ENCODE results near the gene CHD5.

- no peak for TF ChIP-seq EZH2 (IDR thresholded peaks at IDR 0.05; ENCODE audit: low read length)
- TF ChIP-seq, protein P1, sequence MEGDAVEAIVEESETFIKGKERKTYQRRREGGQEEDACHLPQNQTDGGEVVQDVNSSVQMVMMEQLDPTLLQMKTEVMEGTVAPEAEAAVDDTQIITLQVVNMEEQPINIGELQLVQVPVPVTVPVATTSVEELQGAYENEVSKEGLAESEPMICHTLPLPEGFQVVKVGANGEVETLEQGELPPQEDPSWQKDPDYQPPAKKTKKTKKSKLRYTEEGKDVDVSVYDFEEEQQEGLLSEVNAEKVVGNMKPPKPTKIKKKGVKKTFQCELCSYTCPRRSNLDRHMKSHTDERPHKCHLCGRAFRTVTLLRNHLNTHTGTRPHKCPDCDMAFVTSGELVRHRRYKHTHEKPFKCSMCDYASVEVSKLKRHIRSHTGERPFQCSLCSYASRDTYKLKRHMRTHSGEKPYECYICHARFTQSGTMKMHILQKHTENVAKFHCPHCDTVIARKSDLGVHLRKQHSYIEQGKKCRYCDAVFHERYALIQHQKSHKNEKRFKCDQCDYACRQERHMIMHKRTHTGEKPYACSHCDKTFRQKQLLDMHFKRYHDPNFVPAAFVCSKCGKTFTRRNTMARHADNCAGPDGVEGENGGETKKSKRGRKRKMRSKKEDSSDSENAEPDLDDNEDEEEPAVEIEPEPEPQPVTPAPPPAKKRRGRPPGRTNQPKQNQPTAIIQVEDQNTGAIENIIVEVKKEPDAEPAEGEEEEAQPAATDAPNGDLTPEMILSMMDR (optimal IDR thresholded peaks at IDR 0.05 in 1 of 3, IDR thresholded peaks at IDR 0.05 in 1 of 3, conservative IDR thresholded peaks at IDR 0.05 in 1 of 3; ENCODE audit: extremely low read depth in 1 of 3, insufficient read depth in 2 of 3, low read length in 3 of 3), result no peak
Observed at GRCh38 chr1:6142734-6143133, 37.4 kb downstream of the CHD5 start.

All from keratinocyte (primary cell).